ENCODE data around the gene ZXDC. TPM values are rescaled to one million over a fixed set of nuclear protein-coding genes. Genes with fewer than 3 reads are reported as not detected.

Gene ZXDC
- total RNA-seq, 1 experiment from 2014 or later, result 37.2 TPM

GRCh38 chr3:126392246-126392645 is 83.4 kb downstream of the ZXDC start:
- POLR2A ChIA-PET, result interaction anchor here (0.6 kb wide), 3 partner anchors 134 to 761 kb away, joined by 3 to 4 read pairs (median 3); no protein-coding TSS in a partner anchor
- no peak overlapping the region for H3K4me3 Mint-ChIP-seq (ENCODE audit: unreplicated experiment)
- TF ChIP-seq CTCF (IDR thresholded peaks at IDR 0.05; ENCODE audit: unreplicated experiment), result no peak
- no peaks in the 10 kb centered on the region for H3K9me3 Mint-ChIP-seq (ENCODE audit: unreplicated experiment)
- no peaks in the 10 kb centered on the region for H3K36me3 Mint-ChIP-seq (ENCODE audit: insufficient read depth, unreplicated experiment)
- CTCF ChIA-PET, result interaction anchor here (0.6 to 6.8 kb wide), 8 partner anchors 58 to 628 kb away, joined by 3 to 88 read pairs (median 4); no protein-coding TSS in a partner anchor
- intact Hi-C loops (cut with micrococcal nuclease), result no loop called here
- H3K27ac Mint-ChIP-seq (ENCODE audit: low read depth, unreplicated experiment), result peak overlapping the region; percentile 27
- peaks cover 7% of the 10 kb centered on the region for H3K27me3 Mint-ChIP-seq (ENCODE audit: insufficient read depth, unreplicated experiment)
- DNase-seq (ENCODE audit: unreplicated experiment), result no peak
- BruUV-seq (replicated peaks), result no TSS peak
- H3K4me1 Mint-ChIP-seq (ENCODE audit: insufficient read depth, unreplicated experiment), result peaks cover 7% of the 10 kb centered on the region

GRCh38 chr3:126391631-126392030 is 84.1 kb downstream of the ZXDC start:
- H3K4me1 Mint-ChIP-seq (ENCODE audit: insufficient read depth, unreplicated experiment), result peaks cover 7% of the 10 kb centered on the region
- TF ChIP-seq CTCF (IDR thresholded peaks at IDR 0.05; ENCODE audit: unreplicated experiment), result no peak
- H3K9me3 Mint-ChIP-seq (ENCODE audit: unreplicated experiment), result no peaks in the 10 kb centered on the region
- no peaks in the 10 kb centered on the region for H3K36me3 Mint-ChIP-seq (ENCODE audit: insufficient read depth, unreplicated experiment)
- no peak overlapping the region for H3K4me3 Mint-ChIP-seq (ENCODE audit: unreplicated experiment)
- DNase-seq (ENCODE audit: unreplicated experiment), result no peak
- H3K27me3 Mint-ChIP-seq (ENCODE audit: insufficient read depth, unreplicated experiment), result peaks cover 7% of the 10 kb centered on the region
- ChIA-PET CTCF (interaction anchor here (0.6 to 6.8 kb wide), 4 partner anchors 146 to 258 kb away, joined by 3 to 88 read pairs (median 20); no protein-coding TSS in a partner anchor), POLR2A (interaction anchor here (0.6 to 0.7 kb wide), 3 partner anchors 32 to 762 kb away, joined by 3 to 4 read pairs (median 3); no protein-coding TSS in a partner anchor)
- intact Hi-C loops (cut with micrococcal nuclease), result no loop called here
- no peak overlapping the region for H3K27ac Mint-ChIP-seq (ENCODE audit: low read depth, unreplicated experiment)
- no TSS peak for BruUV-seq (replicated peaks)

GRCh38 chr3:126390751-126391150 is 84.9 kb downstream of the ZXDC start:
- ChIA-PET POLR2A (no interaction called here), CTCF (interaction anchor here (0.8 to 6.8 kb wide), 8 partner anchors 20 to 468 kb away, joined by 3 to 88 read pairs (median 3); no protein-coding TSS in a partner anchor)
- Mint-ChIP-seq H3K4me1 (ENCODE audit: insufficient read depth, unreplicated experiment) (peaks cover 7% of the 10 kb centered on the region), H3K36me3 (ENCODE audit: insufficient read depth, unreplicated experiment) (no peaks in the 10 kb centered on the region), H3K9me3 (ENCODE audit: unreplicated experiment) (no peaks in the 10 kb centered on the region), H3K27ac (ENCODE audit: low read depth, unreplicated experiment) (no peak overlapping the region), H3K4me3 (ENCODE audit: unreplicated experiment) (no peak overlapping the region), H3K27me3 (ENCODE audit: insufficient read depth, unreplicated experiment) (peaks cover 7% of the 10 kb centered on the region)
- intact Hi-C loops (cut with micrococcal nuclease), result no loop called here
- DNase-seq (ENCODE audit: unreplicated experiment), result no peak
- TF ChIP-seq CTCF (IDR thresholded peaks at IDR 0.05; ENCODE audit: unreplicated experiment), result no peak
- no TSS peak for BruUV-seq (replicated peaks)

- peaks cover 7% of the 10 kb centered on the region for H3K4me1 Mint-ChIP-seq (ENCODE audit: insufficient read depth, unreplicated experiment)
- ChIA-PET POLR2A (interaction anchor here (1.1 kb wide), 1 partner anchor 120 kb away, joined by 4 read pairs; no protein-coding TSS in a partner anchor), CTCF (interaction anchor here (0.6 to 6.8 kb wide), 14 partner anchors 20 to 468 kb away, joined by 3 to 88 read pairs (median 3); no protein-coding TSS in a partner anchor)
- H3K4me3 Mint-ChIP-seq (ENCODE audit: unreplicated experiment), result no peak overlapping the region
- H3K36me3 Mint-ChIP-seq (ENCODE audit: insufficient read depth, unreplicated experiment), result no peaks in the 10 kb centered on the region
- intact Hi-C loops (cut with micrococcal nuclease), result no loop called here
- H3K27me3 Mint-ChIP-seq (ENCODE audit: insufficient read depth, unreplicated experiment), result peaks cover 7% of the 10 kb centered on the region
- no peaks in the 10 kb centered on the region for H3K9me3 Mint-ChIP-seq (ENCODE audit: unreplicated experiment)
- BruUV-seq (replicated peaks), result no TSS peak
- H3K27ac Mint-ChIP-seq (ENCODE audit: low read depth, unreplicated experiment), result peak overlapping the region; percentile 71
- no peak for DNase-seq (ENCODE audit: unreplicated experiment)
- no peak for TF ChIP-seq CTCF (IDR thresholded peaks at IDR 0.05; ENCODE audit: unreplicated experiment)
Measured at GRCh38 chr3:126390201-126390600, 85.5 kb downstream of the ZXDC start.

Data from MCF 10A (cell line).